ENCODE data around the gene MTPN. TPM values are rescaled to one million over a fixed set of nuclear protein-coding genes. Genes with fewer than 3 reads are reported as not detected.

Gene MTPN
- total RNA-seq, 1 donor from 2014 or later = 114 TPM

- Mint-ChIP-seq H3K27ac (ENCODE audit: unreplicated experiment) (no peak overlapping the region), H3K4me1 (no peaks in the 10 kb centered on the region), H3K27me3 (ENCODE audit: low read depth) (no peaks in the 10 kb centered on the region), H3K36me3 (ENCODE audit: low read depth) (no peaks in the 10 kb centered on the region), H3K4me3 (no peak overlapping the region), H3K9me3 (peaks cover 5% of the 10 kb centered on the region)
- TF ChIP-seq, protein P1, sequence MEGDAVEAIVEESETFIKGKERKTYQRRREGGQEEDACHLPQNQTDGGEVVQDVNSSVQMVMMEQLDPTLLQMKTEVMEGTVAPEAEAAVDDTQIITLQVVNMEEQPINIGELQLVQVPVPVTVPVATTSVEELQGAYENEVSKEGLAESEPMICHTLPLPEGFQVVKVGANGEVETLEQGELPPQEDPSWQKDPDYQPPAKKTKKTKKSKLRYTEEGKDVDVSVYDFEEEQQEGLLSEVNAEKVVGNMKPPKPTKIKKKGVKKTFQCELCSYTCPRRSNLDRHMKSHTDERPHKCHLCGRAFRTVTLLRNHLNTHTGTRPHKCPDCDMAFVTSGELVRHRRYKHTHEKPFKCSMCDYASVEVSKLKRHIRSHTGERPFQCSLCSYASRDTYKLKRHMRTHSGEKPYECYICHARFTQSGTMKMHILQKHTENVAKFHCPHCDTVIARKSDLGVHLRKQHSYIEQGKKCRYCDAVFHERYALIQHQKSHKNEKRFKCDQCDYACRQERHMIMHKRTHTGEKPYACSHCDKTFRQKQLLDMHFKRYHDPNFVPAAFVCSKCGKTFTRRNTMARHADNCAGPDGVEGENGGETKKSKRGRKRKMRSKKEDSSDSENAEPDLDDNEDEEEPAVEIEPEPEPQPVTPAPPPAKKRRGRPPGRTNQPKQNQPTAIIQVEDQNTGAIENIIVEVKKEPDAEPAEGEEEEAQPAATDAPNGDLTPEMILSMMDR (conservative IDR thresholded peaks at IDR 0.05) = no peak
- DNase-seq (ENCODE audit: low read depth, low spot score) = no peak
These were observed 87.3 kb downstream of the MTPN start for GRCh38 chr7:135889823-135890222.

GRCh38 chr7:135888740-135889139 lies 88.4 kb downstream of the MTPN start:
- no peak overlapping the region for H3K4me3 Mint-ChIP-seq
- H3K9me3 Mint-ChIP-seq = peaks cover 5% of the 10 kb centered on the region
- no peaks in the 10 kb centered on the region for H3K27me3 Mint-ChIP-seq (ENCODE audit: low read depth)
- TF ChIP-seq, protein P1 (conservative IDR thresholded peaks at IDR 0.05) = no peak
- no peak for DNase-seq (ENCODE audit: low read depth, low spot score)
- no peaks in the 10 kb centered on the region for H3K4me1 Mint-ChIP-seq
- H3K27ac Mint-ChIP-seq (ENCODE audit: unreplicated experiment) = no peak overlapping the region
- no peaks in the 10 kb centered on the region for H3K36me3 Mint-ChIP-seq (ENCODE audit: low read depth)

DNA sequence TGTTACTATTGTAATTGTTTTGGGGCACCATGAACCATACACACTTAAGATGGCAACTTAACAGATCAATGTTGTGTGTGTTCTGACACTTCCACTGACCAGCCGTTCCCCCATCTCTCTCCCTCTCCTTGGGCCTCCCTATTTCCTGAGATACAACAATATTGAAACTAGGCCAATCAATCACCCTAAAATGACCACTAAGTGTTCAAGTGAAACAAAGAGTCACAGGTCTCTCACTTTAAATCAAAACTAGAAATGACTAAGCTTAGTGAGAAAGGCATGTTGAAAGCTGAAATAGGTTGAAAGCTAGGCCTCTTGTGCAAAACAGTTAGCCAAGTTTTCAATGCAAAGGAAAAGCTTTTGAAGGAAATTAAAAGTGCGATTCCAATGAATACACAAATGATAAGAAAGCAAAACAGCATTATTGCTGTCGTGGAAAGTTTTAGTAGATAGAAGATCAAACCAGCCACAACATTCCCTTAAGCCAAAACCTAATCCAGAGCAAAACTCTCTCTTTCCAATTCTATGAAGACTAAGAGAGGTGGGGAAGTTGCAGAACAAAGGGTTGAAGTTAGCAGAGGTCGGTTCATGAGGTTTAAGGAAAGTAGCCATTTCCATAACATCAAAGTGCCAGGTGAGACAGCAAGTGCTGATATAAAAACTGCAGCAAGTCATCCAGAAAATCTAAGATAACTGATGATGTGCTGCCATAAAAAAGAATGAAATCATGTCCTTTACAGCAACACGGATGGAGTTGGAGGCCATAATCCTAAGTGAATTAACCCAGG lies 90.6 kb downstream of the MTPN start:
- Mint-ChIP-seq H3K4me1 (no peaks in the 10 kb centered on the region), H3K36me3 (ENCODE audit: low read depth) (no peaks in the 10 kb centered on the region), H3K27me3 (ENCODE audit: low read depth) (no peaks in the 10 kb centered on the region), H3K27ac (ENCODE audit: unreplicated experiment) (no peak overlapping the region), H3K9me3 (peaks cover 5% of the 10 kb centered on the region), H3K4me3 (no peak overlapping the region)
- TF ChIP-seq, protein P1 (conservative IDR thresholded peaks at IDR 0.05) = no peak
- no peak for DNase-seq (ENCODE audit: low read depth, low spot score)

DNA sequence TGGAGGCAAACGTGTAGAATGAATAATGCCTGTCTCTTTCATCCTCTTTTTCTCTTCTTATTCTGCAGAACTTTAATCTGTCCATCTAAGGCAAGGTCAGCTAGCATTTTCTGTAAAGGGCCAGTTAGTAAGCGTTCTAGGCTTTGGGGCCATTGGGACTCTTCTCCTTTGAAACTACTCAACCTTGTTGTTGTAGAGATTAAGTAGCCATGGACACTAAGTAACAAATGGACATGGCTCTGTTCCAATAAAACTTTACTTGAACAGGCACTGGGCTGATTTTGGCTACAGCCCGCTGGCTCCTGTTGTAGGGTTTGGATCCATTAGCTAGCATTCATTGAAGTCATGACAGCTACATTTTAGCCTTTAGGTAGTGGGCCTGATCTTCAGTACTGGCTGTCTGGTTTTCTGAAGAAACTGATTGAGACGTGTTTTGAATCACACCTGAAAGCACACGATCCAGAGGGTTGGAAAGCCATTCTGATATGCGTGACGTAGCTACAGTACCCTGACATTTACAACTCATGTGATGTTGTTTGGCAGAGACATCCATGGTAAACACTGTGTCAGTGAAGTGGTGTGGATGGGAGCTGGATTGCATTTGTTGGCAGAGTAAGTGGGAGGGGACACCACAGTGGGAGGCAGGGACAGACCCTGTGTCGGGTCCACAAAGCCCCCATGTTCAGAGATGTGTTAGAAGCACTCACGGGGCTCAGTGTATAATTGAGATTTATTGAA lies 92.5 kb downstream of the MTPN start:
- no peak overlapping the region for H3K27ac Mint-ChIP-seq (ENCODE audit: unreplicated experiment)
- H3K9me3 Mint-ChIP-seq = peaks cover 5% of the 10 kb centered on the region
- DNase-seq (ENCODE audit: low read depth, low spot score) = no peak
- H3K27me3 Mint-ChIP-seq (ENCODE audit: low read depth) = no peaks in the 10 kb centered on the region
- H3K4me3 Mint-ChIP-seq = no peak overlapping the region
- TF ChIP-seq, protein P1 (conservative IDR thresholded peaks at IDR 0.05) = no peak
- no peaks in the 10 kb centered on the region for H3K36me3 Mint-ChIP-seq (ENCODE audit: low read depth)
- H3K4me1 Mint-ChIP-seq = no peaks in the 10 kb centered on the region

DNA sequence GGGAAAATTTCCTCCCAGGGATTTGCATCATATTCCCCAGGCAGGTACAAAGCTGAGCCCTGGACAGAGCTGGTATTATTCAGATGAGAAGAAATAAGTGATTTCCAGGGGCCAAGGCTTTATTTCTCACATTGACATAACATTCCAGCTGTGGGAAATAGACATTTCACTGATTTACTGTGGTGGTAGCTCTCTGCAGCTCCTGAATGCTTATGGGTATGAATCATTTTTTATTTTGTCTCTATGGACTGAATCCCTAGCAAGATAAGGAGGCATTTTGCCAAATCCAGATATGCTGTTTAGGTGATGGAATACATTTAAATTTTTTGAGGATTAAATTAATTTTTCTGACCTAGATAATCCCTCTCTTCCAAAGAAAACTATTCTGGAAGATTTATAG lies 97.9 kb downstream of the MTPN start:
- Mint-ChIP-seq H3K4me3 (no peak overlapping the region), H3K27ac (ENCODE audit: unreplicated experiment) (no peak overlapping the region), H3K4me1 (no peaks in the 10 kb centered on the region), H3K36me3 (ENCODE audit: low read depth) (no peaks in the 10 kb centered on the region), H3K9me3 (no peaks in the 10 kb centered on the region), H3K27me3 (ENCODE audit: low read depth) (no peaks in the 10 kb centered on the region)
- no peak for DNase-seq (ENCODE audit: low read depth, low spot score)
- TF ChIP-seq, protein P1 (conservative IDR thresholded peaks at IDR 0.05) = no peak
